Parathyroid adenoma (tissue), 2 donors: ENCODE measurements around the gene XXYLT1.

Experiments
- H2AFZ ChIP-seq: fragments of 300-600 bp; sonication (generic); one replicate; pipeline ENCODE4 v1.7.0; 2017; ENCODE audit warnings: antibody characterized with exemption, mild to moderate bottlenecking
- H3K27ac ChIP-seq: fragments of 300-600 bp; sonication (generic); one replicate; pipeline ENCODE4 v1.7.0; 2017
- H3K27me3 ChIP-seq: fragments of 300-600 bp; sonication (generic); one replicate; pipeline ENCODE4 v1.7.0; 2017; ENCODE audit warnings: low read length; ENCODE audit not compliant: control insufficient read depth, insufficient read depth
- H3K36me3 ChIP-seq: fragments of 300-600 bp; sonication (generic); one replicate; pipeline ENCODE4 v1.7.0; 2017; ENCODE audit warnings: low read length; ENCODE audit not compliant: control insufficient read depth, insufficient read depth
- H3K4me1 ChIP-seq: fragments of 300-600 bp; sonication (generic); one replicate; pipeline ENCODE4 v1.7.0; 2017; ENCODE audit warnings: control low read depth
- H3K4me2 ChIP-seq: fragments of 300-600 bp; sonication (generic); one replicate; pipeline ENCODE4 v1.7.0; 2017; ENCODE audit warnings: low read length
- H3K4me3 ChIP-seq: fragments of 300-600 bp; sonication (generic); one replicate; pipeline ENCODE4 v1.7.0; 2017; ENCODE audit warnings: low read depth, low read length
- H3K79me2 ChIP-seq: fragments of 300-600 bp; sonication (generic); one replicate; pipeline ENCODE4 v1.7.0; 2017; ENCODE audit warnings: control low read depth
- H3K9ac ChIP-seq: fragments of 300-600 bp; sonication (generic); one replicate; pipeline ENCODE4 v1.7.0; 2017; ENCODE audit warnings: mild to moderate bottlenecking
- H3K9me3 ChIP-seq: fragments of 300-600 bp; sonication (generic); one replicate; pipeline ENCODE4 v1.7.0; 2017; ENCODE audit warnings: low read length; ENCODE audit not compliant: control insufficient read depth
- CTCF ChIP-seq: fragments of 300-600 bp; sonication (generic); IDR thresholded peaks from one replicate; pipeline ENCODE4 v1.7.0; 2017; ENCODE audit warnings: antibody characterized with exemption, mild to moderate bottlenecking
- donor health status: primary hyperparathyroidism.

Gene XXYLT1

DNA sequence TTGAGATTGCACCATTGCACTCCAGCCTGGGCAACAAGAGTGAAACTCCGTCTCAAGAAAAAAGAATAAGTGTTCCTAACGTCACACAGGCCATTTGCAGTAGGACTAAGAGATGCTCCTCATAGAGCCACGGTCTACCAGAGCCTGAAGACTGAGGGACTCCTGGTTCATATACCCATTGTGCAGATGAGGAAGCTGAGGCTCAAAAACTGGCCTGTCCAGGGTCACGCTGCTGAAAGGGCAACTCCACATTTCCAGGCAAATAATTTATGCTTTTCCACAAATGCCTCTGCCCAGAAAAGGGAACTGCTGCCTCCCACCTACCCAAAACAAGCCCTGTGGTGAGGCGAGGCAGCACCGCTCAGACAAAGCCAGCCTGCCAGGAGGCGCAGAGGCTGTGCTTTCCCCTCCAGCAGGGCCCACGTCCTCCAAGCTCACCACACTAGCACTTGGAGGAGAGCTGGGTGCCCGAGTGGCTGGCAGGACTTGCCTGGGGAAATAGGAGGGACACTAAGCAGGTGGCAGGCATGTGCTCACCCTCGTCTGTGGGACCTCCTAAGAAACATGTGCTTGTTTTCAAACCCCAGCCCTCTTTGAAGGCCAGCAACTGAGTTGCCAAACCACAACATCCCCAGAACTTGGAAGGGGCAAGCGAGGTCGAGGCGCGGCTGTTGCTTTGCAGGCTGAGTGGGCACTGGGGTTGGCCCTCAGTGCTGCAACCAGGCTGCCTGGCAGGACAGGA lies 195.6 kb downstream of the XXYLT1 start:
- no peak overlapping the region for H3K4me3 ChIP-seq
- H3K79me2 ChIP-seq: no peaks in the 10 kb centered on the region
- no peak overlapping the region for H3K4me2 ChIP-seq
- H3K9me3 ChIP-seq: no peaks in the 10 kb centered on the region
- no peak overlapping the region for H2AFZ ChIP-seq
- no peak overlapping the region for H3K27ac ChIP-seq
- peaks cover 3% of the 10 kb centered on the region for H3K4me1 ChIP-seq
- TF ChIP-seq CTCF: no peak
- no peak overlapping the region for H3K9ac ChIP-seq
- H3K27me3 ChIP-seq: no peaks in the 10 kb centered on the region
- no peaks in the 10 kb centered on the region for H3K36me3 ChIP-seq

DNA sequence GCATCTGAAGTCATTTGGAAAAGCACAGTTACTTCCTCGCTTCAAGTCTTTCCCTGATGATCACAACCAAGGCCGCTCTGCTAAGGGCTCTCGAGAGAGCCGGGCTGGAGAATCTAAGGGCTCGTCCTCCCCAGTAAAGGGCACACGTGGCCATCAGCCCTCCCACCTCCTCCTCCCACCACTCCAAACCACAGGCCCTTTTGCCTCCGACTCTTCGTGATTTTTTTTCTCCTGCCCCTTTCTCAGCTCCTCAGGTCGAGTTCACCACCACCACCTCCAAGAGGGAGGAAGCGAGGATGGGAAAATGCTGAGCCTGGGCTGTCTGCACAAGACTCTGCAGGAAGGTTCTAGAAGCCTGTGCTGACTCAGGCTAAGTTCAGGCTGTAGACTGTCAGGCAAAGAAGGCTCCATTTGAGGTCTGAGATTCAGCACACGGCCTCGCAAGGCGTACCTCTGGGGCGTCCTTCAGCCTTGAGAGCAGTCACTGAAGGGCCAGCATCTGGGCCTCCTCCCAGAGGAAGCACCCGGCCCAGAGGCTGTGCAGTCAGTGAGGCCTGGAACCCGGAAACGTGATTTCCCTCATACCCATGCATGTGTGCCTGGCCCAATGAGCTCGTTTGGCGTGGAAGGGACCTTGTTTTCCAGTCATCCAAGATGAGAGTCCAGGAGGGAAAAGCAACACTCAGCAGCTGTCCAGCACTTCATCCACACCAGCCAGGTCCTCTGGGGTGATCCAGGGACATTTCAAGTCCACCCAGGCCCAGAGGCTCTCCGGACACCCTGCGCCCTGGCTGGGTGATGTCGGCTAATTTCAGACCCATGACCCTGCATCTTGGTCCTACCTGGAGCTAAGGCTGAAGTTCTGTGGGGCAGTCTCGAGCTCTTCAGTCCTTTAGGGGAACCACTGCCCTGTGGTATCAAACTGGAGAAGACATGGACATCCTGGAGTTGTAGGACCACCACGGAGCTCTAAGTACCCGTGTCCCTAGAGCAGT lies 196.8 kb downstream of the XXYLT1 start:
- Histone ChIP-seq H3K36me3 (no peaks in the 10 kb centered on the region), H3K9me3 (no peaks in the 10 kb centered on the region), H3K79me2 (no peaks in the 10 kb centered on the region), H3K27me3 (no peaks in the 10 kb centered on the region), H3K9ac (no peak overlapping the region), H3K4me3 (no peak overlapping the region), H2AFZ (no peak overlapping the region), H3K4me2 (no peak overlapping the region), H3K27ac (no peak overlapping the region), H3K4me1 (no peaks in the 10 kb centered on the region)
- TF ChIP-seq CTCF: no peak

- no peak overlapping the region for H3K9ac ChIP-seq
Observed at GRCh38 chr3:195072916-195073564, 197.9 kb downstream of the XXYLT1 start.

More at GRCh38 chr3:195072916-195073564, 197.9 kb downstream of the XXYLT1 start:
- Histone ChIP-seq H3K36me3 (no peaks in the 10 kb centered on the region), H2AFZ (no peak overlapping the region), H3K4me1 (no peaks in the 10 kb centered on the region), H3K27ac (no peak overlapping the region), H3K79me2 (no peaks in the 10 kb centered on the region), H3K9me3 (no peaks in the 10 kb centered on the region), H3K27me3 (no peaks in the 10 kb centered on the region), H3K4me2 (no peak overlapping the region), H3K4me3 (no peak overlapping the region)
- no peak for TF ChIP-seq CTCF
